GM18858 (cell line): ENCODE results near the gene ZNF618.

Experiments
- ATAC-seq: cut with Tn5 transposase; IDR thresholded peaks from one replicate; pipeline ENCODE4 v1.9.1; 2021; ENCODE audit not compliant: unreplicated experiment

Gene ZNF618

GRCh38 chr9:113998525-113999255 is 122.6 kb downstream of the ZNF618 start:
- ATAC-seq = no peak

GRCh38 chr9:113999256-114000062 is 123.3 kb downstream of the ZNF618 start:
- no peak for ATAC-seq

GRCh38 chr9:114000063-114000454 is 124.0 kb downstream of the ZNF618 start:
- ATAC-seq = no peak

- no peak for ATAC-seq
Measured at GRCh38 chr9:114000671-114001409, 124.7 kb downstream of the ZNF618 start.

- ATAC-seq = no peak
Measured at GRCh38 chr9:114001410-114001685, 125.2 kb downstream of the ZNF618 start.

GRCh38 chr9:114001794-114002261 is 125.7 kb downstream of the ZNF618 start:
- no peak for ATAC-seq

GRCh38 chr9:114002271-114002985 is 126.3 kb downstream of the ZNF618 start:
- no peak for ATAC-seq

GRCh38 chr9:114002986-114003350 is 126.9 kb downstream of the ZNF618 start:
- ATAC-seq = no peak

GRCh38 chr9:114003351-114003750 is 127.2 kb downstream of the ZNF618 start:
- no peak for ATAC-seq

GRCh38 chr9:114003758-114004157 is 127.6 kb downstream of the ZNF618 start:
- no peak for ATAC-seq

GRCh38 chr9:114004221-114004716 is 128.2 kb downstream of the ZNF618 start:
- no peak for ATAC-seq

- no peak for ATAC-seq
Measured at GRCh38 chr9:114005371-114006154, 129.5 kb downstream of the ZNF618 start.

GRCh38 chr9:114006155-114006550 is 130.0 kb downstream of the ZNF618 start:
- no peak for ATAC-seq

- ATAC-seq = no peak
Measured at GRCh38 chr9:114006931-114007691, 131.0 kb downstream of the ZNF618 start.

- ATAC-seq = no peak
Measured at GRCh38 chr9:114007991-114008666, 132.0 kb downstream of the ZNF618 start.

GRCh38 chr9:114008667-114009410 is 132.7 kb downstream of the ZNF618 start:
- no peak for ATAC-seq

- ATAC-seq = no peak
Measured at GRCh38 chr9:114011313-114011712, 135.2 kb downstream of the ZNF618 start.

GRCh38 chr9:114012126-114012525 is 136.0 kb downstream of the ZNF618 start:
- no peak for ATAC-seq
